GM12891 (cell line): Measurements from ENCODE around the gene ARSG.
A peak's percentile ranks its signal among the peaks of the same experiment; 100 is the strongest.

ENCODE experiments used
- DNase-seq: peaks from one replicate; pipeline ENCODE4 v3.0.0; 2011; ENCODE audit warnings: low spot score; ENCODE audit not compliant: insufficient read length
- FAIRE-seq: peaks from 2 replicates; lab custom pipeline; 2011; peaks lifted over from hg19 to GRCh38; lab: Jason Lieb, UNC
- PAX5 ChIP-seq: IDR thresholded peaks from 2 replicates; pipeline ENCODE4 v1.6.1; 2011; ENCODE audit warnings: low read length, moderate library complexity, mild to moderate bottlenecking; ENCODE audit not compliant: insufficient read depth, severe bottlenecking
- POLR2A ChIP-seq: IDR thresholded peaks from 2 replicates; pipeline ENCODE4 v1.6.1; 2011; ENCODE audit warnings: low read depth, low read length, control low read depth
- POLR2AphosphoS5 ChIP-seq: IDR thresholded peaks from 2 replicates; pipeline ENCODE4 v1.6.1; 2011; ENCODE audit warnings: low read depth, low read length, control low read depth
- POU2F2 ChIP-seq: IDR thresholded peaks from 2 replicates; pipeline ENCODE4 v1.6.1; 2011; ENCODE audit warnings: low read depth, mild to moderate bottlenecking, control low read depth, low read length, moderate library complexity
- SPI1 ChIP-seq: IDR thresholded peaks from 2 replicates; pipeline ENCODE4 v1.6.1; 2011; ENCODE audit warnings: low read depth, low read length, control low read depth
- TAF1 ChIP-seq: IDR thresholded peaks from 2 replicates; pipeline ENCODE4 v1.6.1; 2011; ENCODE audit warnings: low read depth, low read length, control low read depth

Gene ARSG

GRCh38 chr17:68433911-68434508, 142.7 kb downstream of the ARSG start:
- FAIRE-seq (no peak), DNase-seq (no peak)
- TF ChIP-seq TAF1: no peak
- no peak for TF ChIP-seq POLR2AphosphoS5
- TF ChIP-seq POLR2A: no peak
- no peak for TF ChIP-seq SPI1
- TF ChIP-seq PAX5: no peak
- TF ChIP-seq POU2F2: no peak

GRCh38 chr17:68435361-68435760, 144.1 kb downstream of the ARSG start:
- DNase-seq (no peak), FAIRE-seq (no peak)
- TF ChIP-seq SPI1 (no peak), POLR2AphosphoS5 (no peak), POU2F2 (no peak), TAF1 (no peak), PAX5 (no peak), POLR2A (no peak)

GRCh38 chr17:68435876-68436842, 144.9 kb downstream of the ARSG start:
- DNase-seq: no peak
- TF ChIP-seq POU2F2: no peak
- no peak for TF ChIP-seq TAF1
- no peak for TF ChIP-seq PAX5
- TF ChIP-seq SPI1: no peak
- no peak for TF ChIP-seq POLR2AphosphoS5
- no peak for TF ChIP-seq POLR2A
- FAIRE-seq: peak; percentile 87

- FAIRE-seq (peak; percentile 87), DNase-seq (no peak)
- TF ChIP-seq PAX5 (no peak), POLR2A (no peak), POU2F2 (peak; percentile 22; the same call in 1 of the 2 replicates), POLR2AphosphoS5 (no peak), TAF1 (0 out of 2 replicates have a peak, but pooled peaks have one; percentile 18), SPI1 (peak; percentile 83)
These were observed 146.9 kb downstream of the ARSG start for GRCh38 chr17:68437979-68438822.

- FAIRE-seq: no peak
- no peak for DNase-seq
- no peak for TF ChIP-seq POLR2A
- no peak for TF ChIP-seq PAX5
These were observed 148.5 kb downstream of the ARSG start for GRCh38 chr17:68439656-68440290.

- DNase-seq (no peak), FAIRE-seq (no peak)
- no peak for TF ChIP-seq PAX5
- no peak for TF ChIP-seq TAF1
- no peak for TF ChIP-seq POLR2A
- TF ChIP-seq POLR2AphosphoS5: no peak
- TF ChIP-seq POU2F2: no peak
- TF ChIP-seq SPI1: no peak
These were observed 149.2 kb downstream of the ARSG start for GRCh38 chr17:68440526-68440925.

- DNase-seq: no peak
- no peak for TF ChIP-seq POU2F2
- no peak for TF ChIP-seq POLR2AphosphoS5
- TF ChIP-seq PAX5: no peak
- no peak for TF ChIP-seq SPI1
- no peak for TF ChIP-seq TAF1
- TF ChIP-seq POLR2A: no peak
- no peak for FAIRE-seq
These were observed 149.9 kb downstream of the ARSG start for GRCh38 chr17:68441070-68441770.

GRCh38 chr17:68443972-68444464, 152.7 kb downstream of the ARSG start:
- no peak for DNase-seq
- no peak for FAIRE-seq
- no peak for TF ChIP-seq POLR2AphosphoS5
- no peak for TF ChIP-seq POLR2A
- TF ChIP-seq POU2F2: no peak
- TF ChIP-seq SPI1: no peak
- no peak for TF ChIP-seq PAX5
- no peak for TF ChIP-seq TAF1
